Endothelial cell of umbilical vein (primary cell): ENCODE measurements around the gene COPE. TPM values are rescaled to one million over a fixed set of nuclear protein-coding genes. Genes with fewer than 3 reads are reported as not detected.

Source experiments
- BruUV-seq: library from RNA; stranded (reverse); fragments of 400-500 nt; replicated peaks from 2 replicates; lab custom pipeline; 2021; lab: Mats Ljungman, UMichigan
- CTCF ChIA-PET: fragments of 300-600, 350-600 bp; sonication (Branson Sonifier 250); formaldehyde crosslinking; loops from one replicate; lab custom pipeline; 2021; ENCODE audit warnings: antibody characterized with exemption, inconsistent platforms; lab: Charles Lee
- POLR2A ChIA-PET: fragments of 300-600, 350-600 bp; sonication (Branson Sonifier 250); formaldehyde crosslinking; loops from one replicate; lab custom pipeline; 2021; ENCODE audit warnings: antibody characterized with exemption, inconsistent platforms; lab: Charles Lee
- DNase-seq: peaks from one replicate; pipeline ENCODE4 v3.0.0-alpha.2; 2011; ENCODE audit warnings: low read depth, low spot score
- FAIRE-seq: peaks from 2 replicates; lab custom pipeline; 2011; peaks lifted over from hg19 to GRCh38; lab: Jason Lieb, UNC
- H2AFZ ChIP-seq: 2 replicates; pipeline ENCODE4 v1.6.0; 2012; ENCODE audit warnings: low read depth, low read length, control low read depth, inconsistent platforms
- H3K27ac ChIP-seq: 2 replicates; pipeline ENCODE4 v1.5.1; 2011; ENCODE audit warnings: low read depth, mild to moderate bottlenecking, control low read depth, low read length, moderate library complexity; ENCODE audit not compliant: insufficient read depth
- H3K27me3 ChIP-seq, 2 experiments: 2 replicates each; pipeline versions ENCODE4 v1.6.0 to v1.6.1; 2011; ENCODE audit warnings: low read length in 2 of 2, mixed read lengths in 1 of 2; ENCODE audit not compliant: control insufficient read depth in 2 of 2, insufficient read depth in 2 of 2
- H3K36me3 ChIP-seq, 2 experiments: 2 replicates in 1 of 2; 3 replicates in 1 of 2; pipeline ENCODE4 v1.5.1; 2011; ENCODE audit warnings: low read length in 2 of 2, mild to moderate bottlenecking in 1 of 2, moderate library complexity in 1 of 2; ENCODE audit not compliant: control insufficient read depth in 2 of 2, insufficient read depth in 2 of 2; ENCODE audit errors: extremely low read depth in 1 of 2
- H3K4me1 ChIP-seq: 3 replicates; pipeline ENCODE4 v1.5.1; 2011; ENCODE audit warnings: mild to moderate bottlenecking, low read length; ENCODE audit not compliant: control insufficient read depth, insufficient read depth; ENCODE audit errors: extremely low read depth
- H3K4me2 ChIP-seq: 2 replicates; pipeline ENCODE4 v1.6.1; 2011; ENCODE audit warnings: low read length, control low read depth, mixed read lengths; ENCODE audit not compliant: insufficient read depth
- H3K4me3 ChIP-seq, 3 experiments: fragments of 200-600 bp in 1 of 3; sonication (generic), shearing (Covaris generic) in 1 of 3; replicated peaks in 1 of 3; 2 replicates each; pipeline ENCODE4 v1.5.1; 2011 to 2016; ENCODE audit warnings: control low read depth in 3 of 3, low read length in 3 of 3, mild to moderate bottlenecking in 2 of 3, inconsistent platforms in 1 of 3, low read depth in 1 of 3, moderate library complexity in 1 of 3; ENCODE audit not compliant: insufficient read depth in 1 of 3
- H3K79me2 ChIP-seq: 2 replicates; pipeline ENCODE4 v1.6.0; 2012; ENCODE audit warnings: low read length, inconsistent platforms; ENCODE audit not compliant: control insufficient read depth, insufficient read depth
- H3K9ac ChIP-seq: replicated peaks from 2 replicates; pipeline ENCODE3; 2011; ENCODE audit warnings: low read length, control low read depth; ENCODE audit not compliant: insufficient read depth; ENCODE audit errors: extremely low read depth
- H3K9me1 ChIP-seq: replicated peaks from 3 replicates; pipeline ENCODE4 v1.6.0; 2011; ENCODE audit warnings: mild to moderate bottlenecking, low read length; ENCODE audit not compliant: control insufficient read depth, insufficient read depth; ENCODE audit errors: extremely low read depth
- H3K9me3 ChIP-seq: replicated peaks from 2 replicates; pipeline ENCODE4 v1.5.1; 2012; ENCODE audit warnings: low read length, inconsistent platforms; ENCODE audit not compliant: control insufficient read depth, insufficient read depth
- H4K20me1 ChIP-seq: replicated peaks from 2 replicates; pipeline ENCODE3; 2011; ENCODE audit warnings: mild to moderate bottlenecking, low read length; ENCODE audit not compliant: control insufficient read depth, insufficient read depth; ENCODE audit errors: extremely low read depth
- CTCF ChIP-seq, 2 donors: IDR thresholded peaks; 1 replicate in 1 of 2; 2 replicates in 1 of 2; pipeline ENCODE4 v1.5.1; 2011; ENCODE audit warnings: low read length in 2 of 2, mild to moderate bottlenecking in 2 of 2, moderate library complexity in 2 of 2, control low read depth in 1 of 2, inconsistent platforms in 1 of 2, low read depth in 1 of 2; ENCODE audit not compliant: insufficient read depth in 1 of 2; ENCODE audit errors: extremely low read depth in 1 of 2
- EZH2 ChIP-seq: IDR thresholded peaks from 2 replicates; pipeline ENCODE4 v1.6.1; 2012; ENCODE audit warnings: borderline replicate concordance, low read depth, mild to moderate bottlenecking, moderate library complexity, low read length, inconsistent platforms; ENCODE audit not compliant: severe bottlenecking
- FOS ChIP-seq: IDR thresholded peaks from 2 replicates; pipeline ENCODE4 v1.6.1; 2011; ENCODE audit warnings: mild to moderate bottlenecking, low read length, moderate library complexity, borderline replicate concordance; ENCODE audit not compliant: insufficient read depth
- GATA2 ChIP-seq: IDR thresholded peaks from 2 replicates; pipeline ENCODE4 v1.7.0; 2011; ENCODE audit warnings: low read depth, mild to moderate bottlenecking, moderate library complexity, mixed read lengths, low read length; ENCODE audit not compliant: insufficient read length, insufficient read depth
- JUN ChIP-seq: IDR thresholded peaks from 2 replicates; pipeline ENCODE4 v1.6.1; 2011; ENCODE audit warnings: borderline replicate concordance, low read depth; ENCODE audit not compliant: insufficient read length, insufficient read depth
- MAX ChIP-seq: IDR thresholded peaks from 2 replicates; pipeline ENCODE4 v1.6.1; 2011; ENCODE audit not compliant: insufficient read depth, insufficient read length
- MYC ChIP-seq: IDR thresholded peaks from one replicate; pipeline ENCODE4 v1.6.1; 2011; ENCODE audit warnings: mild to moderate bottlenecking, low read depth, low read length
- POLR2A ChIP-seq: IDR thresholded peaks from 2 replicates; pipeline ENCODE4 v1.6.1; 2012; ENCODE audit warnings: low read depth, mild to moderate bottlenecking, control low read depth, low read length
- POLR2AphosphoS5 ChIP-seq: IDR thresholded peaks from 2 replicates; pipeline ENCODE4 v1.6.1; 2012; ENCODE audit warnings: low read depth, mild to moderate bottlenecking, control low read depth, low read length, moderate library complexity; ENCODE audit not compliant: insufficient read depth
- dilution Hi-C: fragments of 300-500 bp; cut with MboI; formaldehyde crosslinking; loops from one replicate; pipeline ENCODE4 v1.15.0; 2019; ENCODE audit warnings: low sequenced_read_pairs; ENCODE audit not compliant: extremely low pct_ligation_motif_present
- intact Hi-C: fragments of 100-400 bp; cut with micrococcal nuclease; formaldehyde crosslinking; loops from one replicate; pipeline ENCODE4 v1.10.0; 2022
- polyA plus RNA-seq, 4 experiments: library from polyadenylated mRNA; depleted of rRNA in 3 of 4; stranded (reverse) in 3 of 4; unstranded in 1 of 4; fragments of >200 nt; gene quantifications; 2 replicates each; pipeline versions ENCODE4 v1.2.1 to v1.2.3, GENCODE V29; 2011 to 2012; ENCODE audit warnings: missing spikeins in 1 of 4
- total RNA-seq: library from RNA; stranded (reverse); gene quantifications from 2 replicates; pipeline ENCODE4 v1.2.3, GENCODE V29; 2021

The COPE gene
- total and polyA plus RNA-seq, 2 donors (not counting 3 experiments of a cell fraction or from before 2014, with no cell fraction given): 252 to 407 TPM

GRCh38 chr19:18910801-18911436, 8.3 kb downstream of the COPE start:
- no peak for DNase-seq
- BruUV-seq: no TSS peak
- Histone ChIP-seq H3K9ac (no peak overlapping the region), H3K27ac (no peak overlapping the region), H3K9me3 (no peaks in the 10 kb centered on the region), H3K4me3 (no peak overlapping the region), H3K9me1 (no peaks in the 10 kb centered on the region), H3K4me1 (no peaks in the 10 kb centered on the region), H3K36me3 (peaks cover 10 to 41% of the 10 kb centered on the region in 2 experiments), H4K20me1 (peaks cover 2% of the 10 kb centered on the region), H3K79me2 (peaks cover 22% of the 10 kb centered on the region), H2AFZ (no peak overlapping the region), H3K4me2 (no peak overlapping the region), H3K27me3 (no peaks in the 10 kb centered on the region)
- ChIA-PET POLR2A (no interaction called here), CTCF (no interaction called here)
- intact Hi-C loops (loop anchor here (10.0 kb wide), 2 partner anchors 46 to 456 kb away; no protein-coding TSS in a partner anchor), dilution Hi-C loops (no loop called here)
- TF ChIP-seq CTCF (IDR thresholded peaks at IDR 0.05; ENCODE audit: extremely low read depth in 1 of 2, insufficient read depth in 1 of 2, low read depth in 1 of 2, low read length in 2 of 2) (no peak), POLR2A (no peak), MAX (no peak), POLR2AphosphoS5 (no peak), FOS (no peak), MYC (no peak), GATA2 (no peak), JUN (no peak), EZH2 (no peak)
- no peak for FAIRE-seq
